Bronchial epithelial cell (primary cell): Measurements from ENCODE around the gene ADARB2. TPM values are rescaled to one million over a fixed set of nuclear protein-coding genes. Genes with fewer than 3 reads are reported as not detected.

Source experiments
- DNase-seq: peaks from one replicate; pipeline ENCODE4 v3.0.0-alpha.2; 2010; ENCODE audit warnings: low read depth
- FAIRE-seq: peaks from 2 replicates; lab custom pipeline; 2011; peaks lifted over from hg19 to GRCh38; lab: Jason Lieb, UNC
- H3K27me3 ChIP-seq: 2 replicates; pipeline ENCODE4 v1.5.1; 2011; ENCODE audit warnings: low read length; ENCODE audit not compliant: control insufficient read depth, insufficient read depth
- H3K36me3 ChIP-seq: 2 replicates; pipeline ENCODE4 v1.5.1; 2011; ENCODE audit warnings: low read length; ENCODE audit not compliant: control insufficient read depth, insufficient read depth
- H3K4me3 ChIP-seq: 2 replicates; pipeline ENCODE4 v1.5.1; 2011; ENCODE audit warnings: mild to moderate bottlenecking, low read depth, low read length, control low read depth
- CTCF ChIP-seq: IDR thresholded peaks from 2 replicates; pipeline ENCODE4 v1.5.1; 2011; ENCODE audit warnings: mild to moderate bottlenecking, moderate library complexity, low read length, control low read depth, inconsistent platforms; ENCODE audit not compliant: insufficient read depth, severe bottlenecking
- total RNA-seq: library from RNA; depleted of rRNA; stranded (reverse); fragments of >200 nt; gene quantifications from 2 replicates; pipeline ENCODE4 v1.2.1, GENCODE V29; 2014

Gene ADARB2
- total RNA-seq, 1 donor from 2014 or later: not detected

GRCh38 chr10:1743141-1743540 is 5.8 kb upstream of the ADARB2 start:
- TF ChIP-seq CTCF: no peak
- Histone ChIP-seq H3K4me3 (no peak overlapping the region), H3K36me3 (no peaks in the 10 kb centered on the region), H3K27me3 (peaks cover 2% of the 10 kb centered on the region)
- DNase-seq (no peak), FAIRE-seq (no peak)

- H3K4me3 ChIP-seq: no peak overlapping the region
- no peaks in the 10 kb centered on the region for H3K36me3 ChIP-seq
- no peak for TF ChIP-seq CTCF
- no peak for DNase-seq
- no peak for FAIRE-seq
- peaks cover 15% of the 10 kb centered on the region for H3K27me3 ChIP-seq
Measured at GRCh38 chr10:1741450-1741849, 4.1 kb upstream of the ADARB2 start.

GRCh38 chr10:1739751-1740150 is 2.4 kb upstream of the ADARB2 start:
- H3K27me3 ChIP-seq: peaks cover 23% of the 10 kb centered on the region
- no peaks in the 10 kb centered on the region for H3K36me3 ChIP-seq
- FAIRE-seq (no peak), DNase-seq (no peak)
- H3K4me3 ChIP-seq: no peak overlapping the region
- TF ChIP-seq CTCF: no peak

- DNase-seq (no peak), FAIRE-seq (no peak)
- Histone ChIP-seq H3K4me3 (no peak overlapping the region), H3K36me3 (no peaks in the 10 kb centered on the region), H3K27me3 (peaks cover 23% of the 10 kb centered on the region)
- no peak for TF ChIP-seq CTCF
Measured at GRCh38 chr10:1738950-1739349, 1.6 kb upstream of the ADARB2 start.

GRCh38 chr10:1736972-1737221 is 428 bp downstream of the ADARB2 start:
- Histone ChIP-seq H3K27me3 (peaks cover 23% of the 10 kb centered on the region), H3K4me3 (peak overlapping the region; percentile 14), H3K36me3 (no peaks in the 10 kb centered on the region)
- FAIRE-seq (no peak), DNase-seq (no peak)
- no peak for TF ChIP-seq CTCF

- FAIRE-seq: no peak
Measured at GRCh38 chr10:1736144-1736971, 967 bp downstream of the ADARB2 start.

More at GRCh38 chr10:1736144-1736971, 967 bp downstream of the ADARB2 start:
- H3K4me3 ChIP-seq: no peak overlapping the region
- TF ChIP-seq CTCF: no peak
- H3K27me3 ChIP-seq: peaks cover 23% of the 10 kb centered on the region
- no peaks in the 10 kb centered on the region for H3K36me3 ChIP-seq
- DNase-seq: no peak
